OCI-M2 (cell line): Measurements from ENCODE around the gene CWC27.
"Not testable (repeated sequence)": the region's sequence is repeated elsewhere in the genome, so short reads cannot be mapped to it uniquely, and the experiment has no call there.

ENCODE experiments used
- DNase-seq: peaks from one replicate; lab custom pipeline; 2025; ENCODE audit not compliant: unreplicated experiment; lab: John Stamatoyannopoulos, UW

CWC27 gene

DNA sequence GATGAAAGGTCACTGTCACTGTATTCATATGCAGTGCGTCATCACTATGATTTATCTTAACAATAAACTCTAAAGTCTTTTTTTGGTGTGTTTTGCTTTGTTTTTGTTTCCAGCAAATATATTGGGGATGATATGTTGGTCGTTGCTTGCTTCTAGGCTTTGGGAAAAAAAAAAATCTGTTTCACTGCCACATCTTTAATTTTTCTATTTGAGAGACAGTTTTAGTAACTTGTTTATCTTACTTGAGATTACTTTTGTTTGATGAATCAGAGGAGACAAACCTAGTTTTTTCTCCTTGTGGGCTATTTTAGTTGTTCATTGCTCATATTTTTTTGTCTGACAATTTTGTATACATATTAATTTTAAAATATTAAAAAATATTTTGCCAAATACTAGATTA, 19.4 kb downstream of the CWC27 start:
- no peak for DNase-seq

GRCh38 chr5:64789457-64789856, 20.7 kb downstream of the CWC27 start:
- no peak for DNase-seq

GRCh38 chr5:64790210-64790609, 21.5 kb downstream of the CWC27 start:
- no peak for DNase-seq

GRCh38 chr5:64792469-64792868, 23.7 kb downstream of the CWC27 start:
- DNase-seq: no peak

GRCh38 chr5:64794053-64794770, 25.5 kb downstream of the CWC27 start:
- DNase-seq: no peak

- DNase-seq: no peak
Measured at GRCh38 chr5:64796301-64796700, 27.6 kb downstream of the CWC27 start.

DNA sequence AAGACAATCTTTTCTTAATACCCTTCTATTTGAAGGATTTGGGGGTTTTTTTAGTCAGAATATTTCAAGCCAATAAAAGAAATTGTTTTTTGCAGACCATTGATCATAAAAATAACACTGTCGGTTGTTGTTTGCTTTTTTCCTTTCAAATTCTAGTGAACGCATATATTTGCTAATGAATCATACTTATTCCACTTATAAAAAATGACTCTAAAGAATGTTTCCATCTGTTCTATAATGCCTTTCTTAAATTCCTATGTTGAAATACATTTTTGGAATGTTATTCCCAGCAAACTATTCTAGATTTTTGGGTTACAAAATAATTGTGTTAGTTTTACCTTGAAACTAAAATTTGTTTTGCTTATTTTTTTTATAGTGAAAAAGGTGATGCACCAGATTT, 32.2 kb downstream of the CWC27 start:
- DNase-seq: no peak

DNA sequence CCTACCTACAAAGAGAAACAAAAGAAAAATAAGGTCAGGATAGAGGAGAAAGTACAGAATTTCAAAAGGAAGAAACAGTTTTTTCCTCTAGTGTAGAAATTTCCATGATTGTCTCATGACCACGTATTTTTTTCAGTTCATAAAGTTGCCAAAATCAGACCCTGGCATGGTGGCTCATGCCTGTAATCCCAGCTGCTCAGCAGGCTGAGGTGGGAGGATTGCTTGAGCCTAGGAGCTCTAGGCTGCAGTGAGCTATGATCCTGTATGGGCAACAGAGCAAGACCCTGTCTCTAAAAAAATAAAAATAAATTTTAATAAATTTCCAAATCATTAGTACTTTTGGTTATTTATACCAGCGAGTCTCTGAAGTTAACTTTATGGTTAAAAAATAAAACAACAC, 37.8 kb downstream of the CWC27 start:
- DNase-seq: no peak

DNA sequence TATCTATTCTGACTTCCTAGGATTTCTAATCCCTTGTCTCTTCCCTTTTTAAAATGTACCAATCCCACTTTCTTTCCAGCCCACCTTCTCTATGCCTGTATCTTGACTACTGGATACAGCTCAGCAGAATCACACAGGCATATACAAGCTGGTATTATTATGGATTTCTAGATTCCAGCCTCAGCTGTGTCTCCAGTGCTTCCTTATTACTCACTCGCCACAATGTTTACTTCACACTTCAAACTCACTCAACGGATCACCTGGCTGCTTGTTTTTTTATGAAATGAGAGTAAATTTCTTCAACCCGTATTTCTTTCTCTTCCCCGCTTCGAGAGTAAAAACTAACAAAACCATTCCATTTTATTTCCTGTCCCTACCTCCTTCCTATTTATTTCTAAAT, 38.8 kb downstream of the CWC27 start:
- DNase-seq: no peak

DNA sequence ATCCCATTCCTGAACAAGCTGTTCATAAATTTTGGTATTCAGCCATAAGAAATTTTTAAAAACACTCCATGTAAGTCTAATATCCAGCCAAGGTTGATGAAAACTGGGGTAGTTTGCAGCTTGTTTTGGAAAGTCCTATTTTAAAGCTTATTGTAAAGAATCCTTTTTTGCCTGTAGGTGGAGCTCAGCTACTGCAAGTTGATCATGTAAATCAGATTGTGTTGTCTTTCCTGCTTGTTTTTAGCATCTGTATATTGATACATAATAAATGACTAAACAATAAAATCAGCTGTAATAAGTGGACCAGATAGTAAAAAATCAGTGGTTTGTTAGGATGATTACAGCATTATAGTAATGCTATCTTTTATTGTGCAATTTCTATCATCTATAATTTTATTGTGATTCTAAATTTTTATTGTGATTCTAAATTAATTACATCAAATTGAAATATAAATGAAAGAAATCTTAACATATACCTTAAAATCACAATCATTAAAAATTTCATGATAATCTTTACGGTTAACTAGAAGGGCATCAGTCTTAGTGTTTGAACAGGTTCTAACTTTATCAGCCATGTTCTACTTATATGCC, 42.4 kb downstream of the CWC27 start:
- no peak for DNase-seq

DNA sequence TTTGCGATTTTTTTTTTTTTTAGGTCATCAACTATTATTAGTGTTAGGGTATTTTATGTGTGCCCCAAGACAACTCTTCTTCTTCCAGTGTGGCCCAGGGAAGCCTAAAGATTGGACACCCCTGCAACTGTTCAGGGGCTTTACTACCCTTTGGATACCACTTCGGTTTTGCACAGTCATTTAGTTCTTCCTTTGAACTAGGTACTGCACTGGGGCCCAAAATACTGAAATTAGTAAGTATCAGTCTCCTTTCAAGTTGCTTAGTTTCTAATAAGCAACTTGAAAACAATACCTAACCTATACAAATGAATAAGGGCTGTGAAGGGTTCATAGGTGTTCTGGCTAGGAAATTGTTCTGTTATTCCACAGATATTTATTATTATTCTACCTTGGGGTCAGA, 45.3 kb downstream of the CWC27 start:
- no peak for DNase-seq

DNA sequence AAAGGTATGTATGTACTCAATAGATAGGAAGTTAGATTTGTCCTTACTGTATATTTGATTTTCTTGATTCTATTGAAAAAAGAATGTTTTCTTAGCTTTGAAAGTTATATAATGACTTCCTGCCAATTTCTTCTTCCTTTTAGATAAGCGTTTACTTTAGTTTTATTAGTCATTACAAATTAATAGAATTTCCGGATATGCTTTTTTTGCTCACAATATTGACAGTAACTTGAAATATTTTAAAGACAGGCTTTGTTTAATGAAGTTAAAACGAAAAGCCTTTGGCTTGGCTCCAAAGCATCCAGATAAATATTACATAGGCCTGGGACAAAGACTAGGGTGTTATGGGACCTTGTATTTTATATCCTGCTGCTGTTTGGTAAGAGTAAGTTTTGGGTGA, 49.5 kb downstream of the CWC27 start:
- DNase-seq: no peak

DNA sequence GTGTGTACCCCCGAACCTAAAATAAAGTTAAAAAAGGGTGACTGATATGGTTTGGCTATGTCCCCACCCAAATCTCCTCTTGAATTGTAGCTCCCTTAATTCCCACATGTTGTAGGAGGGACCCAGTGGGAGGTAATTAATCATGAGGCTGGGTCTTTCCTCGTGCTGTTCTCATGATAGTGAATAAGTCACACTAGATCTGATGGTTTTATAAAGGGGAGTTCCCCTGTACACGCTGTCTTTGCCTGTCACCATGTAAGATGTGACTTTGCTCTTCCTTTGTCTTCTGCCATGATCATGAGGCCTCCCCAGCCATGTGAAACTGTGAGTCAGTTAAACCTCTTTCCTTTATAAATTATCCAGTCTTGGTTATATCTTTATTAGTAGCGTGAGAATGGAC, 50.6 kb downstream of the CWC27 start:
- DNase-seq: not testable (repeated sequence)

GRCh38 chr5:64822320-64822719, 53.6 kb downstream of the CWC27 start:
- DNase-seq: no peak

DNA sequence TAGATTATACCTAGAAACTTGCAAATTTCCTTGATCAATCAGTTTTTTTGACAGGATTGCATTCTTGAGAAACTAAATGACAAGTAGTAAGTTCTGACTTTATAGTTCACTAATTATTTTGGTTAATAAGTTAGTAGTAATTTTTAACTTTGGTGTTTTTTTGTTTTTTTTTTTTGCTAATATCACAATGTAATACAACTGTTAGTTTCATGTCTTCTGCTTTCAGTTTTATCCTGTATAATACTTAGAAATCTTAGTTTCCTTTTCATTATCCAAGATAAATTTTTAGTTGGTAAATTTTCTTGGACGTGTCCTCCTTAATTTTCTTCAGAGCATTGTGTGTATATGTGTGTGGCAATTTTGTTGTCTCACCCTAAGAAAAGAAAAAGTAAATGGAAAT, 57.8 kb downstream of the CWC27 start:
- DNase-seq: no peak

DNA sequence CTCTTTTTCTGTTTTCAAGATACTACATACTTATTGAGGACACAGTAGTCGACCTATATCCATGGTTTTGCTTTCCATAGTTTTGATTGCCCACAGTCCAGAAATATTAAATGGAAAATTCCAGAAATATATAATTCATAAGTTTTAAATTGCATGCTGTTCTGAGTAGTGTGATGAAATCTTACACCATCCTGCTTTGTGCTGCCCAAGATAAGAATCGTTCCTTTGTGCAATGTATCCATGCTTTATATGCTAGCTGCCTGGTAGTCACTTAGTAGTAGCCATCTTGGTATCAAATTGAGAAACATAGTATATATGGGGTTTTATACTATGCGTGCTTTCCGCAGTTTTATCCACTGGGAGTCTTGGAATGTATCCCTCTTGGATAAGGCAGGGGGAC, 59.0 kb downstream of the CWC27 start:
- no peak for DNase-seq

GRCh38 chr5:64830650-64831049, 61.9 kb downstream of the CWC27 start:
- not testable (repeated sequence) for DNase-seq

DNA sequence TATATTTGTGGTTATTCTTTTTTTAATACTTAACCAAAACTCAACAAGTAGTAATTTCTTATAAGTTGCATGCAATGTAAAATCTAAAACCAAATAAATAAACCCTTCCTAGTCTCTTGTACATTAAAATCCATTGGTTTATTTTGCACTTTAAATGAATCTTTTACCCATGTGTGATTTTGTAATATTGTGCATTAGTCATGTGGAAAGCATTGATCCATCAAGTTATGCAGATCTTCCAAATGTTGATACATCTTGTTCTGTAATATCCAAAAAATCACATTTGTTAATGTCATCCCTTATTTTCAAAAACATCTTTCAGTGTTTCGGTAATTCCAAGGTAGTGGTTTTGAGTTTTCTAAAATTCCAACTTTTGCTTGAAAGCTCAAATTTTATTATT, 63.3 kb downstream of the CWC27 start:
- no peak for DNase-seq

DNA sequence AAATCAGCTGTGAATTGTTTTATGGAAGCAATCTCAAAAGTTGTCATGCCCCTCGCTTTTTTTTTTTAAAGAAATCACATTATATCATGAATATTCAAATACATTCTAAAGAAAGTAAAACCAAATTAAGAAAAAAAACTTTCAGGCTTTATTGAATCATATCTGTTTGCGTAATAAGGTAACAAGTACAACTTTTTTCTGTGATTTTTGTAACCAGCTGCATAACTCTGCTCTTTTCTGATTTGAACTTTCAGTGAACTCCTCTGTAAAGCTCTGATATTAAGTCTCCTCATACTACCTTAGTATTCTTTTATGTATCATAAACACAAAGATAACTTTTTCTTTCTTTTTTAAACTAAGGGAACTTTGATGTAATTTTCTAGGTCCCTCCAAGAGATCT, 65.3 kb downstream of the CWC27 start:
- DNase-seq: no peak

DNA sequence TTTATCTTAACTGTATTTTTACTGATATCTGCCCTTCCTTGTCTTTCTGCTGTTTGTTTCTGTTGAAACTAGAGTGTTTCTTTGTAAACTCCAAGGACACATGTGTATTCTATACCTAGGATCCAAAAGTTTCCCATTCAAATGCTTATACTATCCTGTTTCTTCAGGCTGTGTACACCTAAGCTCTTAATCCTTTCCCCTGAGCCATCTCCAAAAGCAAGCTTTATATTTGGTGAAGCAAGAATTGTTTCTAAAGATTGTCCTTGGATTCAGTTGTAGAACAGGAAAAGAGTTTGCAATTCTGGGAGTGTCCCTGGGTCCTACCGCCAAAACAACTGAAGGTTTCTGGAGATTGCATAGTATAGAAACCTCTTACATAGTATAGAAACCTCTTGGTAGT, 65.9 kb downstream of the CWC27 start:
- no peak for DNase-seq

DNA sequence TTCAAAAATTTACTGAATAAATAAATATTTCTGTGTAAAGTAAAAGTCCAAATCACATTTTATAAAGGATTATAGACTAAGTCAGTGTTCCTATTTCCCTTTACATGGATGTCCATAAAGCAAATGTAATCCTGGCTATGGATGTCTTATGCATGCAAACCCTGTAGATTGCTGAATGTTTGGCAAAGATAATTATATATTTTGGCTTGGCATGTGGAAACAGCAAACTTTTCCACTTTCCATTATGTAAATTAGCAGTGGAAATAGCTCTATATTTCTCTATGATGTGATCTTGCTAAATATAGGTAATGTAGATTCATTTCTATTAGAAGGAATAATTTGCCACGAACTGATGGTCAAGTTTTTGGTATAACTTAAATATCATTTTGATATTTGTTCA, 66.5 kb downstream of the CWC27 start:
- no peak for DNase-seq

GRCh38 chr5:64836190-64836755, 67.5 kb downstream of the CWC27 start:
- DNase-seq: no peak

DNA sequence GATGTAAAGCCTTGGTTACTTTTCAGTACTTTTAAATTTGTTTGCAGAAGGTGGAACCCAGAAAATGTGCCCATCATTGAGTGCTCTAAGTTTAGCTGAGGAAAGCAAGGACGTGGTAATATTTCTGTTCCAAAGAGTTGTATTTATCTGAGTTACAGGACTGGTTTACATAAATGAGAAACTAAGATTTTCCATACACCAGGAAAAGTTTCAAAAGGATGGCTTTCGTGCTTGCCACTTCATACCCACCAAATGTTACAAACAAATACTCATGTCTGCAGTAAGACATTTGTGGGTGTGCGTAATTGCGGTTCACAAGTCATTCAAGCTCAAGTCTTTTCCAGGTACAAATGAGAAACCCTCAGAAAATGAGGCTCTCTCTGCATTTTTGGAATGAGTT, 68.1 kb downstream of the CWC27 start:
- DNase-seq: no peak
